GM21447 (cell line): Measurements from ENCODE around the gene TRNP1.
"Not testable (repeated sequence)": the region's sequence is repeated elsewhere in the genome, so short reads cannot be mapped to it uniquely, and the experiment has no call there.

Source experiments
- ATAC-seq: cut with Tn5 transposase; IDR thresholded peaks from one replicate; pipeline ENCODE4 v1.9.1; 2021; ENCODE audit not compliant: unreplicated experiment

TRNP1 gene, protein sequence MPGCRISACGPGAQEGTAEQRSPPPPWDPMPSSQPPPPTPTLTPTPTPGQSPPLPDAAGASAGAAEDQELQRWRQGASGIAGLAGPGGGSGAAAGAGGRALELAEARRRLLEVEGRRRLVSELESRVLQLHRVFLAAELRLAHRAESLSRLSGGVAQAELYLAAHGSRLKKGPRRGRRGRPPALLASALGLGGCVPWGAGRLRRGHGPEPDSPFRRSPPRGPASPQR

DNA sequence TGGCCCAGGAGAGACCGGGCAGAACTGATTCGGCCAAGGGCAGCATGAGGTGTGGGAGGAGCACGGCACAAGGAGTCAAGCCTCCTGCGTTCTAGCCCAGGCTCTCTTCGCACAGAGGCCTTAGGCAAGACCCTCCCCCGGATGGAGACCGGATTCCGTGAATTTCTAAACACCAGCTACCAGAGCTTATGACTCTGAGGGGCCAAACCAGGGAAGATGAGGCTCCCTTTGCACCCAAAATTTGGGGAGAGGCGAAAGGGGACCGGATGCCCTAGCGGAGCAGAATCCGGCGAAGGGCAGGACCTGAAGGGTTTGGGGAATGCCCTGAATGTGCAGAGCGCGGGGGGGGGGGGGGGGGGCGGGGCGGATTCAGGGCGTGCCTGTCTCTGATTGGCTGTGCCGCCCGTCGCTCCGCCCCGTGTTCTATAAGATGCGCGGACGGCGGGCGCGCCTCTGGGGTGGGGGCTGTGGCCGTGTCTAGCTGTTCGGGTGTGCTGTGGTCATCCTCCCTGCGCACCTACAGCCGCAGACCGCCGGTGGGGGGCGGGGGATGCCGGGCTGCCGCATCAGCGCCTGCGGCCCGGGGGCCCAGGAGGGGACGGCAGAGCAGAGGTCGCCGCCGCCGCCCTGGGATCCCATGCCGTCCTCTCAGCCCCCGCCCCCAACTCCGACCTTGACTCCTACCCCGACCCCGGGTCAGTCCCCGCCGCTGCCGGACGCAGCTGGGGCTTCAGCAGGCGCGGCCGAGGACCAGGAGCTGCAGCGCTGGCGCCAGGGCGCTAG, at the start of gene TRNP1:
TSS of gene TRNP1 (plus strand) at position 456 of the 783 bp plus-strand sequence. CDS start at position 551, 95 bp downstream.
- ATAC-seq: no peak

DNA sequence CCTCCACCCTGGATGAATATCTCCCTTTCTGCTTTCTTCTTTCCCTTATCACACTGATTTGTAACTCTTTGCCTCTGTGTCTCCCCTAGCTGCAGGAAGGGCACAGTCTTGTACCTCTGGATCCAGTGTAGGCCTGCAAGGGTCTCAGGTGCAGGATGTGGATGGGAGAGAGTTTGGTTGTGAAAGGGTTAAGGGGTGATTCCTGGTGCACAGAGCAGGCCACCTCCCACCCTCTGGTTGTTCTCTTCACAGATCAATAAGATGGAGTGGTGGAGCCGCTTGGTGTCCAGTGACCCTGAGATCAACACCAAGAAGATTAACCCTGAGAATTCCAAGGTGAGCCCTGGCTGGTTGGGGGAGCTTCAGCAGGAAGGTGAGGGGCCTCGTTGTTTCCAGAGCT, 48.4 kb upstream of the TRNP1 start:
- no peak for ATAC-seq

DNA sequence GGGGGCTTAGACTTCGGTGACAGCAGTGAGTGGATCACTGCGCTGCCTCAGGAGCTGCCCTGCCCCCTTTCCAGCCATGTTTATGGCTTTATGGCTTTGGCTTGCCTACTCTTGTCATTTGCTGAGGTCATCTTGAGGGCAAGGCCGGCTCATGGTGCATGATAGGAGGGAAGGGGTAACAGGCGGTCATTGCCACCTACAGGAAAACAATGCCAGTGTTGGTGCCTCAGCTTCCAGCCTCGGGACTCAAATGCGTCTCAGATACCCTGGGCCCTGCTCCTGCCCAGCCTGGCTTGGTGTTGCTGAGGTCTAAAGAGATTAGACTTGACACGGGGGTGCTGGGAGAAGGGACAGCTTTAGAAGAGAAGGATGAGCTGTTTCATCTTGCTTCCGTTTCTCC, 47.8 kb upstream of the TRNP1 start:
- no peak for ATAC-seq

DNA sequence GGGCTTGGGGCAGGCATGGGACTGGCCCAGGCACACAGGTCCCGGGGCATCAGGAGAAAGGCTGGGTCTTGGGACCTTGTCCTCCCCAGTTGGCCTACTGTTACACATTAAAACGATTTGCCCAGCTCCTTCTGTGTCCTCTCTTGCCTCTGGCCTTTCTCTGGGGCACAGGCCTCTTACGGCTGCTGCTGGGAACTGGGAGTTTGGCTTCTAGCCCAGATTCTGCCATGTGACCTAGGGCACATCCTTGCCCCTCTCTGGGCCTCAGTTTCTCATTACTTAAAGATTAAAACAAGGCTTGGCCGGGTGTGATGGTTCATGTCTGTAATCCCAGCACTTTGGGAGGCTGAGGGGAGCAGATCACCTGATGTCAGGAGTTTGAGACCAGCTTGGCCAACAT, 47.2 kb upstream of the TRNP1 start:
- no peak for ATAC-seq

DNA sequence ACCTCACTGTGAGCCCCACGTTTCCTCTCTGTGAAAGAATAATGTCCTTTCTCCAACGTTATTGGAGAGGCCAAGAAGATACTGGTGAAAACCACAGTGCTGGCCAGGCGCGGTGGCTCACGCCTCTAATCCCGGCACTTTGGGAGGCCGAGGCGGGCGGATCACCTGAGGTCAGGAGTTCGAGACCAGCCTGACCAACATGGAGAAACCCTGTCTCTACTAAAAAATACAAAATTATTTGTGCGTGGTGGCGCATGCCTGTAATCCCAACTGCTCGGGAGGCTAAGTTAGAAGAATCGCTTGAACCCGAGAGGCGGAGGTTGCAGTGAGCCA, 44.8 kb upstream of the TRNP1 start:
- ATAC-seq: not testable (repeated sequence)

DNA sequence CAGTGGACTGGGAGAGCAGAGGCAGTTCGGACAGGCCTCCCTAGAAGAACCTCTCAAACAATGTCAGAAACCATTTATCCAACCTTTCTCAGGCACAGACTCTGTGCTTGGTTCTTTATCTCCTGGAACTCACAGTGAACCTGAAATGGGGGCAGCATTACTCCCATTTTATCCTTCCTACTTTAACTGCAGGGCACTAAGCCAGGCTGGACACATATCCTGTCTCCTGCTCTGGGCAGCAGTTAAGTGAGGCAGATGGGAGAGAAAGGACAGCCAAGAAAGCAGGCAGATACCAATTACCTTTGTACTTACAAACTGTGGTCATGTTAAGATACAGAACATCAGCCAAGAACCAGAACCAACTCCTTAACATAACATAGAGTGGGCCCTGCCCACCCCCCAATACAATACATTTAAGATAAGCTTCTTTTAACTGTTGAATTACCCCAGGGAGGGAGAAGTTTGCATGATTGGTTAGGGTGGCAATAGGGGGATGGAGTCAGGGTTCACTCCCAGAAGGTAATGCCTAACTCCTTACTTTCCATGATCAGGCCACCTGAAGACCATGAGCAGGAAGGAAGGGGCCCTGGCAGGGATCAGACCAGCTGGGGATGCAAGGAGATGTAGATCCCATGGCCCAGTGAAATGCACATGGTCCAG, 44.1 kb upstream of the TRNP1 start:
- ATAC-seq: no peak

DNA sequence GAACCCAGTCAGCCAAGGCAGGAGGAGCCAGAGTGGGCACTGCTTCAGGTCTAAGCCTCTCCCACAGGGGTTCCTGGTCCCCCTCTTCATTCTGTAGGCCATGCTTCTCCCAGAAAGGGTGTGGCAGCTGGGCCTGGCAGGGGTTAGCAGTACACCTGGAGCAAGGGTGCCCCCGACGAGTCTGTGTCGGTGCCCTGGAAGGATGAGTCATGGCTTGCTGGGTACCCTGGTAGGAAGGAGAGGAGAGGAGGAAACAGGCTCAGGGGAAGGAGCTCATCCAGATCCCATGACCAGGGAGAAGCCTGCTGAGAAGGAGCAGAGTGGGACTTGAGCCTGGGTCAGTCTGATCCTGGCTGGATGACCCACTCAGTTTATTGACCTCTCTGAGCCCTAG, 43.6 kb upstream of the TRNP1 start:
- ATAC-seq: no peak

DNA sequence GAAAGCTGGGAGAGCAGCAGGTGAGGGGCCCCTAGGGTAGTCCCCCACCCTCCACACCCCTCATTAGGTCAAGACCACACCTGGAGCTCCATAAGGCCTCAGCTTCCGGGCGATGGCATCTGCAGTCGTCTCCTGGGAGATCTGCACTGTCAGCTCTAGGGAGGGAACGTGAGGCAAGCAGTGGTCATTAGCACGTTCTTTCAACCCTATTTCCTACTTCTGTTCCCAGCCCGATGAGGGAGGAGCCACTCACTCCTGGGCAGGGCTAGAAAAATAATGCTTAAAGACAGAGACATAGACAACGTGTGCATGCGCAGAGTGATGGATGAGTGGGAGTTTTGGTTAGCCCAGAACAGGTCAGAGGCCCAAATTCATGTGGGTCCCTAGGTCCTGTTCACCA, 42.9 kb upstream of the TRNP1 start:
- ATAC-seq: no peak

DNA sequence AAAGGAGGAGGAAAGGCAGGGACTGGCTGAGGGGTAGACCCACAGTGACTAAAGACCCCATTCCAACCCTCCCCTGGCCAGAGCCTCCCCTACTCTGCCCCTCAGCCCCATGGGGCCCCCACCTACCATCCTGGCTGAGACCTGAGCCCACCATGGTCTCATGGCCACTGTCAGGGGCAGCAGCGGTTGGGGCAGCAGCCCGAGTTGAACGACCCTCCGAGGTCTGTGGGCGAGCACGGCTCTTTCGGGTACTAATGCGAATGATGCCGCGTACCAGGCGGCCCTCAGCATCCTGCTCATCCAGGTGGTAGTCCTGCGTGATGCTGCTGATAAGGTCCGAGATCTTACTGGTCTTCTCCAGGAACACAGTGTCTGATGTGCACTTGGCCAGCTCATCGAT, 42.3 kb upstream of the TRNP1 start:
- ATAC-seq: no peak

DNA sequence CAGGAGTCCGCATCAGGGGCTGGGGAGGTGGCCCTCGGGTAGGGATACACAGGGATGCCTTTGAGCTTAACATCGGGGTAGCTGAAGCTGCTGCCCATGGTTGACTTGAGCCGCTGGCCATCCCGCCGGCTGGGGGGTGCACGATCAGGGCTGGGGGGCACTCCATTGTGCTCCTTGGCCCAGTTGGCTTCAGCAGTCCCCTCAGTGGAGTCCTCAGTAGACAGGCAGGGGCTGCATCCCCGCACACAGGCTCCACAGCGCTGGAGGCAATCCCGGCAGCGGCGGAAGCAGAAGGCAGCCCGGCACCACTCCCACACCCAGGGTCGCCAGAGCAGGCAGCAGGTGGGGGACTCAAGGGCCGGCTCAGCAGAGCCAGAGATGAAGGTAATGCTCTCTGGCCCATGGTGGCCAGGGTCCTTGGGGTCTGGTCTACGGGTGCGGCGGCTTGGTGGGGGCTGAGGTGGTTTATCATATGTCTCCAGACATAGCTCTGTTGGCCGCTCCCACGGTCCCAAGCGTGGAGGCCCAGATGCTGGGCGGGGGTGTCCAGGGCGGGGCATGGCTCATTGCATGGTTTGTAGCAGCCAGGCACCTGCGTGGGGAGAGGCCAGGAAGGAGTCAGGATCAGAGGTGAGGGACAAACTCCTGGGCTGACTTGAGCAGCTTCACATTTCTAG, 41.5 kb upstream of the TRNP1 start:
- ATAC-seq: no peak

DNA sequence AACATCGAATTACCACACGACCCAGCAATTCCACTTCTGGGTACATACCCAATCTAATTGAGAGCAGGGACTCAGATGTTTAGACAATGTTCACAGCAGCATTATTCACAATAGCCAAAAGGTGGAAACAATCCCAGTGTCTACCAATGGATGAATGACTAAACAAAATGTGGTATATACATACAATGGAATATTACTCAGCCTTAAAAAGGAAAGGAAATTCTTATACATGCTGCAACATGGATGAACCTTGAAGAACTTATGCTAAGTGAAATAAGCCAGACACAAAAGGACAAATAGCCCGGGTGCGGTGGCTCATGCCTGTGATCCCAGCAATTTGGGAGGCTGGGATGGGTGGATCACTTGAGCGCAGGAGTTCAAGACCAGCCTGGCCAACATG, 40.1 kb upstream of the TRNP1 start:
- no peak for ATAC-seq

DNA sequence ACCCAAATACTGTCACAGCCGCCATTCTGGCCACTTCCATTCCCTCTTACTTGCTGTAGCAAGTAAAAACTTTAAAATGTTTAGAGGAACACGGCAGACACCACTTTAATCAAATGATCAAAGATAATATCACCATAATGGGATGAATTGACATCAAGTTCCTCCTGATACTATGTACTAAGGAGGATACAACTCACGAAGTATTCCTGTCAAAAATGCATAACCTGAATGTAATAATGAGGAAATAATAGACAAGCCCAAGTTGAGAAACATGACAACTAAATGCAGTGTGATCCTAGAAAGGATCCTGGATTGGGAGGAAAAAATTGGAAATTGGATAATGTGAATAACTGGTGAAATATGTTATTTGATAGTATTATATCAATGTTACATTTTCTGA, 37.2 kb upstream of the TRNP1 start:
- no peak for ATAC-seq

DNA sequence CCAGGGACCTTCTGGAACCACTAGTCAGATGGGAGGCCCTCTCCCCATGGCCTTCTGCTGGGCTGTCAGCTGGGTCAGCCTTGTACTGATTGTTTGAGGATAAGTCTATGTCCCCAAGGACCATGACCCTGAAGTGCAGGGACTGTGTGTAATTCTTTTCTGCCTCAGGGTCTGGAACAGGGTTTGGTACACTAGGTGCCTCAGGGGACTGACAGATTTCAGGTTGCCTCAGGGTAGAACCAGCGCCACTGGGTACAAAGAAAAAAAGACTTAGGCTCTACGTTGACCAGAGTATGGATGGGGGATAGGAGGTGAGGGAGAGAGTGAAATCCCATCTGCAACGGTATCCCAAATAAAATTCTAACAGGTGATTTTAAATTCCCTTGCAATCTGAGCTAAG, 36.2 kb upstream of the TRNP1 start:
- no peak for ATAC-seq

DNA sequence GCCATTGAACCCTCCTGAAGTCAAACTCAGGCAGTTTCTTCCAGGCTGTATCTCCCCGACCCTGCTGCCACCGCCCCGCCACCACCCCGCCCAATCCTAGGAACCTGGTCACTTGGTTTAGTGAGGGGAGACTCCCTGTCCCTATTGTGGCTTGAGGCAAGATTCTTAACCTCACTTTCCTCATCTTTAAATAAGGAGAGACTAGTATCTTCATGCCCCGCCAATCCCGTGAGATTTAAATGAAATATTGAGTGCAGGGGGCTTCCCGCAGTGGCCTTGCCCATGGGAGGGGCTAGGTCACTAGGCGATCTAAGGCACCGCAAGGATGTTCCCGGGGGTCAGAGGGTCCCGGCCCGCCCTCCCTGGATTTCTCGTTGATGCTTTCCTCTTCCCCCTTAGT, 34.2 kb upstream of the TRNP1 start:
- ATAC-seq: no peak

DNA sequence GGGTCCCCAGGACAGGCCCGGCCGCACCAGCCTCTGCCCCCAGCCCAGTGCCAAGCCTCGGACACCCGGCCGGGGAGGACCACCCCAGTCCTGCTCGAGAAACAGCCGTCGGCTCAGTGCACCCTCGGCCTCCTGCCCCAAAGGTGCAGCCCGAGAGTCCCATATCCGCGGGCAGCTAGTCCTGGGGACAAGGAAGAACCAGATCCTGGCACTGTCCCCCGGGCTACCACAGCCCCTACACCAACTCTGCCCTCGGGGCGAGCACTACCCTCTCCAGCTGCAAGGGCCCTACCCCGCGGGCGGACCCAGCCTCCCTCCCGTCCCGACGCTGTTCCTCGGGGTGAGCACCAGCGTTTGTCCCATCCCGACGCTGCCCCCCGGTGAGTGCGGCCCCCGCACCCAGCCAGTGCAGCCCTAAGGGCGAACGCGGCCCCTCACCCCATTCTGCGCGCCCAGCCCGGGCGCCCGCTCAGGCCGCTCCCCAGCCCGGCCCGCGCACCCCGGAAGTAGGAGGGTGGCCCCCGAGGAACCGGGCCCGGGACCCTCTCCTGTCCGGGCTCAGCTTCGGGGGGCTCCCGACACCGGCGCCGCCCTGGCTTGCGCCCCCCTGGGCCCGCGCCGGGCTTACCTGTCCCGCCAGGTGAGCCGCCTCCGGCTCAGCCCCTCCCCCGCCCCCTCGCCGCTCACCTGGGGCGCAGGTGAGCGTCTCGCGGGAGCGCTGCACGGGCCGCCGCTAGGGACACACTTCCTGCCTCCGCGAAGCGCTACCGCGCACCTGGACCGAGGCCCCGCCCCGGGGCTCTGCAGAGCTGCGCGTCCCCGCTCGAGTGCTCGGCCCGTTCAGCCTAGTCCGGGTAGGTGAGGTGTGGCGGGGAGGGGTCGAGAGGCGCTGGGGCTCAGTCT, 33.5 kb upstream of the TRNP1 start, which contains the start of gene KDF1:
TSS of gene KDF1 (minus strand) at position 747 of the 903 bp plus-strand sequence. CDS start 8,088 bp downstream, outside the sequence.
- no peak for ATAC-seq

DNA sequence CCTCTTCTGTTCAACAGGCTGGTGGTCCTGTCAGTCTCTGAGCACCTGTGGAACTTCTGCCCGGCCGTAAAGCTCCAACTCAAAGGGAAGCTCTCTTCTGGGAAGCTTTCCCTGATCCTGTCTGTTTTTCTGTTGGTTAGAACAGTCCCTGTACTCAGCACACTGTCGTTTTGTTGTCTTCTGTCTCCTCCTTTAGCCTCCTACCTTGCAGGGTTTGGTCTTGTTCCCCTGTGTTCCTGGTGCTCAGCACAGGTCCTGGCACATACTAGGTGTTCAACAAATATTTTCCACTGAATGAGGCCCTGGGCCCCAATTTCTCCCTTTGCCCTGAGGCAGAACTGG, 32.9 kb upstream of the TRNP1 start:
- ATAC-seq: no peak

DNA sequence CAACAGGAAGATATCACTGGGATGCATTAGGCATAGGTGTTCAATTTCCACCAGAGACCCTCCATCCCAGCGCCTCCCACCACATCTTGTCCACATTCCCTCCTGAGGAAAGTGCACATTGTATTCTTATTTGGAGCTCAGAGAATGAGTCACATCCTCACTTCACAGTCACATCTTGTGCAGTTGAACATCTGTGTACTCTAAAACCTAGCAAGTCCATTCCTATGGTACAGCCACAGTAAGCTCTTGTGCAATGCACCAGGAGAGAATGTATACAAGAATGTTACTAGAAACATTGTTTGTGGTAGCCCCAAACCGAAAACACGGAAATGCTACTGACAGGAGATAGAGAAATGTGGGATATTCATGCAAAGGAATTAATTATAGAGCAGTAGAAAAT, 31.7 kb upstream of the TRNP1 start:
- ATAC-seq: no peak

DNA sequence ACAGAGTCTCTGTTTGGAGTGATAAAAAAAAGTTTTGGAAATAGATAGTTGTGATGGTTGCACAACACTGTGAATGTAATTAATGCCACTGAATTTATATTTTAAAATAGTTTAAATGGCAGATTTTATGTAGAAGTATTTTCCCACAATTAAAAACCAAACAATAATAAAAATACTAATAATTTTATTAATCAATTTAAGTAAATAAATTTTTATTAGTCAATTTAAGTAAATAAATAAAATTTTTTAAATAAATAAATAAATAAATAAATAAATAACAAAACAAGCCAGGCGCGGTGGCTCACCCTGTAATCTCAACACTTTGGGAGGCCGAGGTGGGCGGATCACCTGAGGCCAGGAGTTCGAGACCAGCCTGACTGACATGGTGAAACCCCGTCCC, 28.3 kb upstream of the TRNP1 start:
- ATAC-seq: no peak

DNA sequence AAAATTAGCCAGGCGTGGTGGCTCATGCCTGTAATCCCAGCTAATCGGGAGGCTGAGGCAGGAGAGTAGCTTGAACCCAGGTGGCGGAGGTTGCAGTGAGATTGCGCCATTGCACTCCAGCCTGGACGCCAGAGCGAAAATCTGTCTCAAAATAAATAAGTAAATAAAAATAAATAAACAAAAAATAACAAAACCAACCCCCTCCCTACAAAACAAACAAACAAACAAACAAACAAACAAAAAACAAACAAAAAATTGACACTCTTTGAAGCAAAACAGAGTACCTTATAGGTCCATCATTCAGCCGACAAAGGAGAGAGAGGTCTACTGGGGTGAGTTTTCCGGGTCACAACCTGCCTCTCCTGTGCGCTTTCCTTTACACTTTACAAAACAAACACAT, 27.9 kb upstream of the TRNP1 start:
- no peak for ATAC-seq

DNA sequence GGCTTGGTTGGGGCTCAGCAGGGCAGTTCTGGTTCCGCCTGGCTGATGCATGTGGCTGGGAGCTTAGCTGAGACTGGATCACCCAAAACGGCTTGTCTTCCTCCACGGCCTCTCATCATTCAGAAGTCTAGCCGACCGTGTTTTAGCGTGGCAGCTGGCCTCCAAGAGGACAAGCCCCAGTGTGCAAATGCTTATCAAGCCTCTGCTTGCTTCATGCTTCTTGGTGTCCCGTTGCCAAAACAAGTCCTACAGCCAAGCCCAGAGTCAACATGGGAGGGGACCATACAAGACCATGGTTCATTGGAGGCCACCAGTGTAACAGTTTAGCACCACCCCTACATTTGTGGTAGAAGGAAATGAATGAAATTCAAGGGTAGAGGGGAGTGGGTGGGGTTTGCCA, 22.7 kb upstream of the TRNP1 start:
- ATAC-seq: no peak

DNA sequence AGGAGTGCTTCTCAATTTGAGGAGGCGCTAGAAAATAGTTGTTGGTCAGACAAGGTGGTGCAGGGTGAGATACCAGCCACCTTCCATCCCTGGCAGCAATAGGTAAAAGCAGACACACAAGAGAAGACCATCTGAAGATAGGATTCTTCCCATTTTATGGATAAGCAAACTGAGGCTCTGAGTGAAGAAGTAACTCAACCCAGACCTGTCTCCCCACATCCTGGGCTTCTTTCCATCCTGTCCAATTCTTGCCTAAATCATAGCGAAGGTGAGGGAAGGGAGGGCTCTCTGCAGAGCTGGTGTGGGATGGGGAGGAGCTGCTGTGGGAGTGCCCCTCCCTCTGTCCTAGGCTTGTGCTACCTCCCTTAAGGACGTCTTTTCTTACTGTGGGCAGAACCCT, 21.9 kb upstream of the TRNP1 start:
- ATAC-seq: no peak
